Adrenal gland (tissue), 5 donors: Measurements from ENCODE around the gene C5orf15.

Experiments
- POLR2A ChIP-seq, 2 donors: fragments of 450-650 bp; IDR thresholded peaks; one replicate each; pipeline ENCODE4 v1.6.1; 2017; ENCODE audit warnings: antibody characterized with exemption in 2 of 2, mild to moderate bottlenecking in 2 of 2, moderate library complexity in 1 of 2
- TF ChIP-seq, protein P1 (sequence below), 6 experiments: fragments of 450-650 bp in 4 of 6; fragments of 200-600 bp in 2 of 6; sonication (generic) in 1 of 6; IDR thresholded peaks; 1 replicate in 5 of 6; 2 replicates in 1 of 6; pipeline versions ENCODE4 v1.5.1 to v1.8.0; 2016 to 2021; ENCODE audit warnings: antibody characterized with exemption in 6 of 6, mild to moderate bottlenecking in 2 of 6, moderate library complexity in 1 of 6
- donor health status: DM: no; HTN: no; CAD: no.

DNA sequence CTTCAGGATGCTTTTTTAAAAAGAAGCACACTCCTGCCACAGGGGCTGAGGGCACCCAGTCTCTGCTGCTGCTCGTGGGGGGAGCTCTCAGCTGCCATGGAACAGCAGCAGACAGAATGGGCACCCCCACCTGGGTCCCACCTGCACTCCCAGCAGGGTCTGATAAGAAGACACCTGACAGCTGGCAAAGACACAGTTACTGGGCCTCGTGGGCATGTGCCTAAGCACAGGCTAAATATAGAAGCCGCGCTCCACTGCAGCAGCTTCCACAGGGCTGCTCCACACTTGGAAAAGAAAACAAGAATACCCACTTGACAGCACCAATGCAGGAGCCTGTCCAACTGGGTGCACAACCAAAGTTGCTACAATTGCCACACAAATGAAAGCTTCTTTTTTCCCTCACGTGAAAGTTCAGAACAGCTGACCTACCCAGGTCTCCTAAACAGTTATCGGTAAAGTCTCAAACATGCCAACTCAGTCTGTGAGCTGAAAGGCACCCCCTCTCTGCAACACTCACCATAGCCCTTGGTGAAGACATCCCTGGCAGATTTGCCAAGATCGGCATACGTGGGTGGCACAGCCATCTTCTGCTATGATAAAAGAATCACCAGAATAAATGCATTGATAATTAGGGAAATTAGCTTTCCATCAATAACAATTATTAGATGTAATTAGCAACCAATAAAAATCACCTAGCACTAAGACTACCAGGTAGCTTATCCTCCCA, 24.2 kb upstream of the C5orf15 start:
- TF ChIP-seq, protein P1, sequence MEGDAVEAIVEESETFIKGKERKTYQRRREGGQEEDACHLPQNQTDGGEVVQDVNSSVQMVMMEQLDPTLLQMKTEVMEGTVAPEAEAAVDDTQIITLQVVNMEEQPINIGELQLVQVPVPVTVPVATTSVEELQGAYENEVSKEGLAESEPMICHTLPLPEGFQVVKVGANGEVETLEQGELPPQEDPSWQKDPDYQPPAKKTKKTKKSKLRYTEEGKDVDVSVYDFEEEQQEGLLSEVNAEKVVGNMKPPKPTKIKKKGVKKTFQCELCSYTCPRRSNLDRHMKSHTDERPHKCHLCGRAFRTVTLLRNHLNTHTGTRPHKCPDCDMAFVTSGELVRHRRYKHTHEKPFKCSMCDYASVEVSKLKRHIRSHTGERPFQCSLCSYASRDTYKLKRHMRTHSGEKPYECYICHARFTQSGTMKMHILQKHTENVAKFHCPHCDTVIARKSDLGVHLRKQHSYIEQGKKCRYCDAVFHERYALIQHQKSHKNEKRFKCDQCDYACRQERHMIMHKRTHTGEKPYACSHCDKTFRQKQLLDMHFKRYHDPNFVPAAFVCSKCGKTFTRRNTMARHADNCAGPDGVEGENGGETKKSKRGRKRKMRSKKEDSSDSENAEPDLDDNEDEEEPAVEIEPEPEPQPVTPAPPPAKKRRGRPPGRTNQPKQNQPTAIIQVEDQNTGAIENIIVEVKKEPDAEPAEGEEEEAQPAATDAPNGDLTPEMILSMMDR (IDR thresholded peaks at IDR 0.05) = no peak
- TF ChIP-seq POLR2A (IDR thresholded peaks at IDR 0.05) = no peak
